ENCODE measurements around the gene WDFY3. TPM values are rescaled to one million over a fixed set of nuclear protein-coding genes. Genes with fewer than 3 reads are reported as not detected.

Gene WDFY3
- total and polyA plus RNA-seq, 9 donors, result 13.2 to 90.0 (median 77.4) TPM

- Histone ChIP-seq H3K27me3 (no peaks in the 10 kb centered on the region), H3K27ac (no peak overlapping the region), H3K36me3 (no peaks in the 10 kb centered on the region), H3K4me1 (ENCODE audit: insufficient read depth) (no peaks in the 10 kb centered on the region), H3K9me3 (no peaks in the 10 kb centered on the region), H3K4me3 (no peak overlapping the region)
- TF ChIP-seq CTCF (IDR thresholded peaks at IDR 0.05) (no peak), POLR2A (IDR thresholded peaks at IDR 0.05) (no peak), EP300 (IDR thresholded peaks at IDR 0.05) (no peak)
- no peak for DNase-seq
- intact Hi-C loops (cut with DNase I), result no loop called here
Measured at GRCh38 chr4:84730375-84730774, 236.1 kb downstream of the WDFY3 start.

- H3K36me3 ChIP-seq, result no peaks in the 10 kb centered on the region
- H3K9me3 ChIP-seq, result no peaks in the 10 kb centered on the region
- intact Hi-C loops (cut with DNase I), result no loop called here
- 46 to 70% (median 58%) methylated on average over 1 of the region's 1 CpG for WGBS, 3 donors
- H3K27me3 ChIP-seq, result no peaks in the 10 kb centered on the region
- no peak for DNase-seq
- no peaks in the 10 kb centered on the region for H3K4me1 ChIP-seq (ENCODE audit: insufficient read depth)
- no peak overlapping the region for H3K4me3 ChIP-seq
- no peak for TF ChIP-seq CTCF (IDR thresholded peaks at IDR 0.05)
- no peak for TF ChIP-seq EP300 (IDR thresholded peaks at IDR 0.05)
- TF ChIP-seq POLR2A (IDR thresholded peaks at IDR 0.05), result no peak
- no peak overlapping the region for H3K27ac ChIP-seq
Measured at GRCh38 chr4:84727491-84727890, 239.0 kb downstream of the WDFY3 start.

GRCh38 chr4:84726356-84726755 is 240.1 kb downstream of the WDFY3 start:
- WGBS, 3 donors, result 37 to 61% (median 42%) methylated on average over 2 of the region's 2 CpGs

GRCh38 chr4:84722720-84723119 is 243.8 kb downstream of the WDFY3 start:
- H3K9me3 ChIP-seq, result no peaks in the 10 kb centered on the region
- no peaks in the 10 kb centered on the region for H3K4me1 ChIP-seq (ENCODE audit: insufficient read depth)
- H3K36me3 ChIP-seq, result no peaks in the 10 kb centered on the region
- no peak for DNase-seq
- no peak overlapping the region for H3K4me3 ChIP-seq
- WGBS, 3 donors, result 13 to 29% (median 16%) methylated on average over 1 of the region's 1 CpG
- no peaks in the 10 kb centered on the region for H3K27me3 ChIP-seq
- TF ChIP-seq CTCF (IDR thresholded peaks at IDR 0.05), result no peak
- intact Hi-C loops (cut with DNase I), result no loop called here
- no peak overlapping the region for H3K27ac ChIP-seq

More at GRCh38 chr4:84726356-84726755, 240.1 kb downstream of the WDFY3 start:
- H3K27ac ChIP-seq, result no peak overlapping the region
- intact Hi-C loops (cut with DNase I), result no loop called here
- no peaks in the 10 kb centered on the region for H3K9me3 ChIP-seq
- DNase-seq, result no peak
- H3K36me3 ChIP-seq, result no peaks in the 10 kb centered on the region
- no peak for TF ChIP-seq EP300 (IDR thresholded peaks at IDR 0.05)
- TF ChIP-seq POLR2A (IDR thresholded peaks at IDR 0.05), result no peak
- TF ChIP-seq CTCF (IDR thresholded peaks at IDR 0.05), result no peak
- H3K4me3 ChIP-seq, result no peak overlapping the region
- no peaks in the 10 kb centered on the region for H3K27me3 ChIP-seq
- H3K4me1 ChIP-seq (ENCODE audit: insufficient read depth), result no peaks in the 10 kb centered on the region

GRCh38 chr4:84719115-84719514 is 247.4 kb downstream of the WDFY3 start:
- H3K27ac ChIP-seq, result no peak overlapping the region
- intact Hi-C loops (cut with DNase I), result no loop called here
- H3K9me3 ChIP-seq, result no peaks in the 10 kb centered on the region
- no peaks in the 10 kb centered on the region for H3K4me1 ChIP-seq (ENCODE audit: insufficient read depth)
- no peak for TF ChIP-seq CTCF (IDR thresholded peaks at IDR 0.05)
- no peak for DNase-seq
- no peaks in the 10 kb centered on the region for H3K36me3 ChIP-seq
- no peaks in the 10 kb centered on the region for H3K27me3 ChIP-seq
- H3K4me3 ChIP-seq, result no peak overlapping the region
